ENCODE results near the gene TXNDC16. TPM values are rescaled to one million over a fixed set of nuclear protein-coding genes. Genes with fewer than 3 reads are reported as not detected.

The TXNDC16 gene
- total RNA-seq, 6 donors from 2014 or later, result 4.2 to 13.3 (median 8.0) TPM

- no peaks in the 10 kb centered on the region for H3K27me3 ChIP-seq
- peak overlapping the region; percentile 35 to 88 (median 83) for H3K4me3 ChIP-seq
- H3K36me3 ChIP-seq, result no peaks in the 10 kb centered on the region
- ATAC-seq (ENCODE audit: low FRiP score in 2 of 2), result peak in 1 of 2 donors; percentile 27
- H3K9me3 ChIP-seq, result no peaks in the 10 kb centered on the region
- peaks cover 16 to 27% (median 21%) of the 10 kb centered on the region in 4 donors for H3K4me1 ChIP-seq
- peak overlapping the region; percentile 83 to 95 (median 90) for H3K27ac ChIP-seq
- DNase-seq, result peak in 1 of 2 donors; percentile 27
- TF ChIP-seq EP300 (IDR thresholded peaks at IDR 0.05), result no peak
- TF ChIP-seq POLR2AphosphoS5 (IDR thresholded peaks at IDR 0.05), result no peak
- no peak for TF ChIP-seq CTCF (IDR thresholded peaks at IDR 0.05)
- TF ChIP-seq POLR2A (IDR thresholded peaks at IDR 0.05), result no peak
- 0 to 2% methylated on average over 8 of the region's 8 CpGs for WGBS, 2 donors
These were observed 626 bp downstream of the TXNDC16 start for GRCh38 chr14:52551696-52552062.

GRCh38 chr14:52551205-52551604 lies 1.1 kb downstream of the TXNDC16 start:
- Histone ChIP-seq H3K4me1 (peaks cover 16 to 27% (median 21%) of the 10 kb centered on the region in 4 donors), H3K36me3 (no peaks in the 10 kb centered on the region), H3K9me3 (no peaks in the 10 kb centered on the region), H3K27ac (peak overlapping the region in 2 of 4 donors; percentile 85 to 95), H3K27me3 (no peaks in the 10 kb centered on the region), H3K4me3 (peak overlapping the region in 3 of 4 donors; percentile 81 to 88 (median 85))
- no peak for ATAC-seq (ENCODE audit: low FRiP score in 2 of 2)
- TF ChIP-seq POLR2AphosphoS5 (IDR thresholded peaks at IDR 0.05), result no peak
- TF ChIP-seq EP300 (IDR thresholded peaks at IDR 0.05), result no peak
- DNase-seq, result no peak
- WGBS, 2 donors, result 39 to 52% methylated on average over 6 of the region's 6 CpGs

GRCh38 chr14:52550661-52551060 lies 1.6 kb downstream of the TXNDC16 start:
- DNase-seq (no peak), ATAC-seq (ENCODE audit: low FRiP score in 2 of 2) (no peak)
- no peak for TF ChIP-seq EP300 (IDR thresholded peaks at IDR 0.05)
- TF ChIP-seq CTCF (IDR thresholded peaks at IDR 0.05), result no peak
- no peak for TF ChIP-seq POLR2AphosphoS5 (IDR thresholded peaks at IDR 0.05)
- TF ChIP-seq POLR2A (IDR thresholded peaks at IDR 0.05), result no peak
- H3K27ac ChIP-seq, result no peak overlapping the region
- no peaks in the 10 kb centered on the region for H3K27me3 ChIP-seq
- H3K36me3 ChIP-seq, result no peaks in the 10 kb centered on the region
- peaks cover 16 to 27% (median 21%) of the 10 kb centered on the region in 4 donors for H3K4me1 ChIP-seq
- H3K9me3 ChIP-seq, result no peaks in the 10 kb centered on the region
- no peak overlapping the region for H3K4me3 ChIP-seq
- 88 to 91% methylated on average over 3 of the region's 3 CpGs for WGBS, 2 donors

GRCh38 chr14:52547526-52547925 lies 4.8 kb downstream of the TXNDC16 start:
- 67 to 86% methylated on average over 3 of the region's 3 CpGs for WGBS, 2 donors

GRCh38 chr14:52547027-52547426 lies 5.3 kb downstream of the TXNDC16 start:
- 73 to 86% methylated on average over 2 of the region's 2 CpGs for WGBS, 2 donors
- Histone ChIP-seq H3K27me3 (no peaks in the 10 kb centered on the region), H3K9me3 (no peaks in the 10 kb centered on the region), H3K27ac (no peak overlapping the region), H3K4me1 (peaks cover 12 to 14% (median 13%) of the 10 kb centered on the region in 4 donors), H3K36me3 (no peaks in the 10 kb centered on the region), H3K4me3 (no peak overlapping the region)
- DNase-seq (no peak), ATAC-seq (ENCODE audit: low FRiP score in 2 of 2) (no peak)
- no peak for TF ChIP-seq EP300 (IDR thresholded peaks at IDR 0.05)
- TF ChIP-seq POLR2A (IDR thresholded peaks at IDR 0.05), result no peak
- no peak for TF ChIP-seq POLR2AphosphoS5 (IDR thresholded peaks at IDR 0.05)
- TF ChIP-seq CTCF (IDR thresholded peaks at IDR 0.05), result no peak

More at GRCh38 chr14:52547526-52547925, 4.8 kb downstream of the TXNDC16 start:
- Histone ChIP-seq H3K9me3 (no peaks in the 10 kb centered on the region), H3K36me3 (no peaks in the 10 kb centered on the region), H3K4me3 (no peak overlapping the region), H3K27me3 (no peaks in the 10 kb centered on the region), H3K27ac (no peak overlapping the region), H3K4me1 (peaks cover 12 to 14% (median 13%) of the 10 kb centered on the region in 4 donors)
- ATAC-seq (ENCODE audit: low FRiP score in 2 of 2) (no peak), DNase-seq (no peak)
- no peak for TF ChIP-seq POLR2AphosphoS5 (IDR thresholded peaks at IDR 0.05)
- no peak for TF ChIP-seq CTCF (IDR thresholded peaks at IDR 0.05)
- no peak for TF ChIP-seq EP300 (IDR thresholded peaks at IDR 0.05)
- no peak for TF ChIP-seq POLR2A (IDR thresholded peaks at IDR 0.05)

Measured in upper lobe of left lung (tissue), 6 donors.